Kasumi-1 (cell line): ENCODE measurements around the gene NR6A1.

Source experiments
- DNase-seq, 2 experiments: peaks; one replicate each; lab custom pipeline; 2025; lab: John Stamatoyannopoulos, UW

The NR6A1 gene

DNA sequence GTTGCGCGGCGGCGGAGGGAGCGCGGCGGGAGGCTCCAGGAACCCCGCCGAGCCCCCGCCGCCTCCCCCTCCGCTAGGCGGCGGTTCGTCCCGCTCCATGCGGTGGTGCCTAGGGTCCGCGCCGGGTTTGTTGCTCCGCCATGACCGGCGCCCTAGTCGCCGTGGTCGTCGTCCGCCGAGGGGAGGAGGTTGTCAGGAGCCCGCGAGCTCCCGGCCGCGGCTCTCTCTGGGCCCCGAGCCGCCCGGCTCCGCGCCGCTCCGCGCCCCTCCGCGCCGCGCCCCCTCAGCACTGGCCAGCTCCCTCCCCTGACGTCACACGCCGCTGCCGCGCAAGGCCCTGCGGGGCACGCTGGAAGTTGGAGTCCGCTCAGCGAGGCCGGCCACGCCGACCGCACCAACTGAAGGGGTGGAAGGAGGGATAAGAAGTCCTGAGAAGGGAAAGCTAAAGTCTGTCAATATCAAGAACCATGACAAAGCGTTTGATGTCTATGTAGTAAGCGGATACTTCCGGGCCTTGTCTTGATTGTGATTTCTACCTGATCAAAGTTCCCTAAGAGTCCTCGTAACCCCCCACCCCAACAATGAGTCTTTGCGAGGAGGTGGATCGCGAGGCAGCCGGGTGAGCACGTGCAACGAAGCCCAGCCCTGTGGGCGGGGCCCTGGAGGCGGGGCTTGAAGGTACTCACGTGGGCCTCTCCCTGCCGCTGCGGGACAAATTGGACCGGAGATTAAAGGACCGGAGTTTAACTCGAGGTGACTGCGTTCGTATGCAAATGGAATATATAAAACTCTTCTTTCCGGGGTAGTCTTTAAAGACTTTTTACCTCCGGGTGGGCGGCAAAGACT lies at the start of gene NR6A1:
Gene NR6A1, minus strand, starts transcription at position 291 of the 846 bp plus-strand sequence.
- peak; percentile 93 to 96 for DNase-seq

DNA sequence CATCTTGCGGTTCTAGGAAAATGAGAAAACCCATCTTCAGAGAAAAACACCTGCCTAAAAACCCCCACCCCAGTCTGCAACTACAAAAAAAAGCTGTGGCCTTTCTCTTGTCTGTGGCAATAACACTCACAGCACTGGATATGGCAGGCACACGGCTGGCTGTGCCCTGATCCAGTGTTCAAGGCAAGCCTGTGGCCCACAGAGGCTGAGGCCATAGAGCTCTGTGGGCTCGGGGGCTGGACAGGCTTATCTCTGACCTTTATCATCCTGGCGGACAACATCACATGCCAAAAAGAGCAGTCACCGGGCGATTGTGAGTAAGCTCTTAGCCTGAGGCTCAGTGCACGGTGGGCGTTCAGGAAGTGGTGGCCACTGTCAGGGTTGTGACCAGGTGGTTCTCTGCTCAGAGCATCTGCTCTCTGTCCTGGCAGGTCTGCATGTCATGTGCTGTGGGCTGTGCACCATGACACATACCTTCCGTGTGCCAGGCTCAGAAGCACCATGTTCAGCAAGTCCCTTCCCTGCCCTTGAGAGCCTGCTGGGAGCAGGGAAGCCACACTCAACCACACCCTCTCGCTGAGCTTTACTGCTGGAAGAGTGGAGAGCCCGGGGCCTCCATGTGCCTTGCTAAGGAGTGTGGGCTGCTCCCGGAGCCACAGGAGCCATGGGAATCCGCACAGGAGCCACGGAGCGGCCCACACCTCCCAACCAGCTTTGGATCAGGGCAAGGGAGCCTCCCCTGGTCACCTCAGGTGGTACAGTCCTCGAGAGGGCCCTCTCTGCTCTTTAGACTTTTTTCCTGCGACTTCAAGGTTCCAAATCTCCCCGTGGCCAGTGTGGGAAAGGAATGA lies 47.5 kb upstream of the NR6A1 start:
- no peak for DNase-seq

DNA sequence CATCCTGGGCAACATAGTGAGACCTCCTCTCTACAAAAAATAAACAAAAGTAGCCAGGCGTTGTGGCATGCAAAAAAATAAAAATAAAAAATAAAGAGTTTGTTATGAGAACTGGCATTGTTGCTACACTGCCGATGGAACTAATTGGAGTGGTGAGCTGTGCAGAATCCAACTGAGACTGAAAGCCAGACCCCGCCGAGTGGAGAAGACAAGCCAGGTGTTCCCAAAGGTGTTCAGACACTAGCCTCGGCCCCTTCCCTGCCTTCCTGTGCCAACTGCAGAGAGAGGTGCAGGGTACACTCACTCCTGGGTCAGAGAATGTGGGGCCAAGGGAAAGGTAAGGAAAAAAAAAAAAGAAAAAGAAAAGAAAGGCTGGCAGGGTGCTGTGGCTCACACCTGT lies 44.5 kb upstream of the NR6A1 start:
- no peak for DNase-seq

DNA sequence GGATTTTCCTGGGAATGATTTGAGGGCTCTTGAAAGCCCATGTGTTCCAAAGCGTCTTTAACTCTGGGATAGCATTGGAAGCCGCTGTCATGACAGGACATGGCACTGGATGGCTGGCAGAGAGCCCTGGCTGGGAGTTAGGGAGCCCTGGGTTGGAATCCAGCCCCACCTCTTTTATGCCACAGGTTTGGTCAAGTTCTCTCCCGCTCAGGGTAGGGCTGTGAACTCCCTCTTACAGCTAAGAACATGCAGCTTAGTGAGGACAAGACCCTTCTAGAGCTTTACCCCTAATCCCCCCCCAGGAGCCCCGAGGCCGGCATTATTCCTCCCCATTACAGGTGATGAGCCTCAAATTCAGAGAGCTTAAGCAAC lies 43.0 kb upstream of the NR6A1 start:
- no peak for DNase-seq

DNA sequence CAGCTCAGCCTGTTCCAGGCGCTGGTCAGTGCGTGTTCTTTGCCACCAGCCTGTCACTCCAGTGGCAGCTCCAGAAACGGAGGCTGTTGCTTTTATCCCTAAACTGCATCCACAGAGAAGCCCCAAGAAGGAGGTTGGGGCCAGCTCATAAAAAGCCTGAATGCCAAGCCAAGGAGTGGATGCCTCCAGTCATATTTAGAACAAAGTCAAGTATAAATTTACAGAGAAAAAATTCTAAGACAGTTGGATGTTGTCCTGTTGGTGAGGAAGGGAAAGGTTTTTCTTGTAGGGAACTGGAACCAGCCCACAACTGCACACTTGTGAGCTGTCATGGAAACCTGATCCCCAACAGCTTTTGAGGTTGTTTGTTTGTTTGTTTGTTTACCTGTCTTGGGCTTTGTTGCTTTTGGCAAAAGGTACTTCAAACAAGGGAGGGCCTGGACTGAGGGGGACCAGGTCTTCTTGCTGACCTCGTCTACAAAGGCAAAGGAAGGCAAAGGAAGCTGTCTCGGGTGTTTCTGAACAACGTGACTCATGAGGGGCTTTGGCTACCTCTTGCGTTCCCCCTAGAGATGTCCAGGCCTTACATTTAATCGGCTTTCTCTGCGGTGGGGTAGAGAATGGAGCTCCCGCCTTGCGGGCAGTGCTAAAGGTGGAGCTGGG lies 42.5 kb upstream of the NR6A1 start:
- no peak for DNase-seq

DNA sequence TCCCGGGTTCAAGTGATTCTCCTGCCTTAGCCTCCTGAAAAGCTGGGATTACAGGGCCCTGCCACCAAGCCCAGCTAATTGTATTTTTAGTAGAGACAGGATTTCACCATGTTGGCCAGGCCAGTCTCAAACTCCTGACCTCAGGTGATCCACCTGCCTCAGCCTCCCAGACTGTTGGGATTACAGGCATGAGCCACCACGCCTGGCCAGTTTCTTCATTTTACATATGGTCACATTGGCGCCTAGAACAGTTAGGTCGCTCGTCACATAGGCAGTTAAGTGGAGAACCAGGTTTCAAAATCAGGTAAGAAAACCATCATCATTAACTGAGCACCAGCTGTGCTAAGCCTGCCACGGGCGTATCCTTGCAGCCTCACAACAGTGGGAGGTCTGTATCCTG lies 41.9 kb upstream of the NR6A1 start:
- DNase-seq, result no peak

DNA sequence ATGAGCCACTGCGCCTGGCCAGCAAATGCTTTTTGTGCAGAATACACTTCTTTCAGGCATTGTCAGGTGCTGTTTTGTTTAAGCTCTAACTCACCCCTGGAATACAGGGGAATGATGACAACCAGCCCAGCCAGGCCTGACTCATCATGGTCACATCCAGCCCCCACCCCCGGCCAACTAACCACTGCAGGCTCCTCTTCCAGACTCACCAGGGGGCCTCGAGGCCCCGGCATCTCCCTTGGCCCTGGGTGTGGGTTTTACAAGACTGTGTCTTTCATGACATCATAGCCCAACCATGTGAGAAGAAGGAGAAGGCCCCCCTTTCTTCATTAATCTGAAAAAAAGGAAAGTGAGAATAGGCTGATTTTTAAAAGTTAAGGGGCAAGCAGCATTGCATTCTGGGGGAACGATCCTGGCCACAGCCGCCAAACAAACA lies 41.3 kb upstream of the NR6A1 start:
- no peak for DNase-seq

DNA sequence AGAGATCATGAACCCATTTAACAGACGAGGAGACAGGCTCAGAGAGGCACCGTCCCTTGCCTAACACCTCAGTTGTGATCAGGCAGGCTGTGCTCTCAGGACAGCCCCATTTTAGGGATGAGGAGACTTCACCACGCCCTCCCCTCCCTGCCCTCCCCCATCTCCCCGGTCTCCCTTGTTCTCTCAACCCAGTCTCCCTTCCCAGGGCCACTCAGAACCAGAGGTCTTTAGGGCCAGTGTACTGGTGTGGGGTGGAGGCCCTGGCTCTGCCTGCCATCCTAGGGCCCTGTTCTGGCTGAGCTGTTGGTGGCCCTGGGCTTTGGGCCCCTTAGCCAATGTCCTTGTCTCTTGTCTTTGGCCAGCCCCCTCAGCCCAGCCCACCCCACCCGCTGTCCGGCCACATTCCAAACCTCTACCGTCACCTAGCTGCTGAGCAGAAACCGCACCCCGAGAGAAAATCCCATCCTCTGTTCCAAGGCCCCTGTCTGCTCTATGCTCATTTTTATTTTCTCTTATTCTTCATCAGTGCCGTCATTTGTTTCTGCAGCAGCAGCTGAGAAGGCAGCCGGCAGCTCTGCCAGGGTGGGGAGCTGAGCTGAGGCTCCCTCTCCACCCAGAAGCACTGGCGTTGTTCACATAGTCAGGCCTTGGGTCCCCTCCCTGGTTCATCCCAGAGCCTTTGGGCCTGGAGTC lies 39.7 kb upstream of the NR6A1 start:
- no peak for DNase-seq

DNA sequence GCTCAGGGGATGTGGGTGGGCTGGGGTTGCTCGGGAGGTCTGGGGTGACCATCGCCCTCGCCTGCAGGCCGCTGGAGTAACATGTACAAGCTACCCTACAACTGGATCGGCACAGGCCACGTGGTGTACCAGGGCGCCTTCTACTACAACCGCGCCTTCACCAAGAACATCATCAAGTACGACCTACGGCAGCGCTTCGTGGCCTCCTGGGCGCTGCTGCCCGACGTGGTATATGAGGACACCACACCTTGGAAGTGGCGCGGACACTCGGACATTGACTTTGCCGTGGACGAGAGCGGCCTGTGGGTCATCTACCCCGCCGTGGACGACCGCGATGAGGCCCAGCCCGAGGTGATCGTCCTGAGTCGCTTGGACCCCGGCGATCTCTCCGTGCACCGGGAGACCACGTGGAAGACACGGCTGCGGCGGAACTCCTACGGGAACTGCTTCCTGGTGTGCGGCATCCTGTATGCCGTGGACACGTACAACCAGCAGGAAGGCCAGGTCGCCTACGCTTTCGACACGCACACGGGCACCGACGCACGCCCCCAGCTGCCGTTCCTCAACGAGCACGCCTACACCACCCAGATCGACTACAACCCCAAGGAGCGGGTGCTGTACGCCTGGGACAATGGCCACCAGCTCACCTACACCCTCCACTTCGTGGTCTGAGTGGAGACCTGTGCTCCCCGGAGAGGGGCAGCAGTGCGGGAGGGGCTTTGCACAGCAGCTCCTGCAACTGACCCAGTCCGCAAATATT lies 38.8 kb upstream of the NR6A1 start:
- DNase-seq, result no peak

DNA sequence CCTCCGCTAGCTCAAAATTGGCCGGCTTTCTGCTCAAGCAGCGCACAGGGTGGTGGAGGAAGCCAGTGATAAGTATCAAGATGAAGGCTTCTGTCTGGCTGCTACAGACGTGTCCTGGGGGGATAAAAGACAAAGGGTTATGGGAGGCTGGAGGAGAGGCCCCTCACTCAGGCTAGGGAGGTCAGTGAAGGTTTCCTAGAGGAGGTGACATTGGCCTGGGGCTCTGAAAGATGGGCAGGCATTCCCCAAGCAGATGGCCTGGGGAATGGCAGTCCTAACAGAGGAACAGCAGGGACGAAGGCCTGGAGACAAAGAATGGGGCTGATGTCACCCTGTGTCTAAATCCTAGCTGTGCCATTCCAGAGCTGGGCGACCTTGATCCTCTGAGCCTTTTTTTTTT lies 38.1 kb upstream of the NR6A1 start:
- DNase-seq, result no peak

DNA sequence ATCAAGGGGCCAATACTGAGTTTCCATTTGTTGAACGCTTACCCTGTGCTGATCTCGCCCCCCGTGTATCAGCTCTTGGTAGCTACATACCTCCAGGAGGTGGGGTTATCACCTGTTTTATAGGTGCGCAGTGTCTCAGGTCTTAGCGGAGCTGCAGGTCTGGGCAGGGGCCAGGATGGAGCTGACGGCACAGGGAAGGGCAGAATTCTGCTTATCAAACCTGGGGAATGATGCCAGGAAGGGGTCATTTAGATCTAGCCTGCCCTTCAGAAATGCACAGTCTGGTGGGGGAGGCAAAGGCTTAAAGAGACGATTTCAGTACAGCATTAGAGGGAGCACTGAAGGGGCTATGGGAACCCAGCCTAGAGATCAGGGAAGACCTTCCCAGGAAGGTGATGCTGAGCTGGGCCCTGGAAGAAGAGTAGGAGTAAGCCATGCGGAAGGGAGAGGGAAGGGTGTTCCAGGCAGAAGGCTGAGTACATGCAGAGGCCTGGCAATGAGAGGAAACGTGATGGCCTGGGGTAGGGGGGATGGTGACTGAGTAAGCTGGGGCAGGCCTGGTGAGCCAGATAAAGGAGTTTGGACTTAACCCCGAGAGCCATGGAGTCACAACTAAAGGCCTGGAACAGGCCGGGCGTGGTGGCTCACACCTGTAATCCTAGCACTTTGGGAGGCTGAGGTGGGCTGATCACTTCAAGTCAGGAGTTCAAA lies 37.3 kb upstream of the NR6A1 start:
- DNase-seq, result no peak

DNA sequence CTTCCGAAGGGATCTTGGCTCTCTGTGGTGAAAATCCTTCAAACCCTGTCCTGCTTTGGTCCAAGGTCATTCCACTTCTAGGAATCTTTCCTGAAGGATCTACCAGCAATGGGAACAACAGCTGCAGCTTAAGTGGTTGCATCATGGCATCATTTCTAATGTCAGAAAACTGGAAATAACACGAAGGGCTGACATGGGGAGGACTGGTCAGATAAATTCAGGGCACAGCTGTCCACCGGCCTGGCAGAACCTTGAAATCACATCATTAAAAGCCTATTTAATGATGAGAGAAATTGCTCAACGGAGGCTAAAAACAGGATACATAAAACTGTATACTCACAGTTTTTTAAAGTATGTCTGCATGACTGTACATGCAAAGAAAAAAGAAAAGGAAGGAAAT lies 34.1 kb upstream of the NR6A1 start:
- no peak for DNase-seq

DNA sequence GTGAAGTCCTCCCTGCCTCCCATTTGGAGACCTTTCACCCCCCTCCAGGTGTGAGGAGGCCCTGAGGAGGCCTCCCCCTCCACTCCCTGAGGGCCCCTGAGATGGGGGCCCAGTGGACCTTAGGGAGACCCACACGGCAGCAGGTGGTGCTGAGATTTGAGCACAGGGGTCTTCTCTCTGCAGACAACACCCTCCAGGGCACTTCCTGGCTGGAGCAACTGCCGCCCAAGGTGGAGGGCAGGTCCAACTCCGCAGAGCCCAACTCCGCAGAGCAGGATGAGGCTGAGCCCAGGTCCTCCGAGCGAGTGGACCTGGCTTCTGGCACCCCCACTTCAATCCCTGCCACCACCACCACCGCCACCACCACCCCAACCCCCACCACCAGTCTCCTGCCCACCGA lies 32.8 kb upstream of the NR6A1 start:
- DNase-seq, result no peak

DNA sequence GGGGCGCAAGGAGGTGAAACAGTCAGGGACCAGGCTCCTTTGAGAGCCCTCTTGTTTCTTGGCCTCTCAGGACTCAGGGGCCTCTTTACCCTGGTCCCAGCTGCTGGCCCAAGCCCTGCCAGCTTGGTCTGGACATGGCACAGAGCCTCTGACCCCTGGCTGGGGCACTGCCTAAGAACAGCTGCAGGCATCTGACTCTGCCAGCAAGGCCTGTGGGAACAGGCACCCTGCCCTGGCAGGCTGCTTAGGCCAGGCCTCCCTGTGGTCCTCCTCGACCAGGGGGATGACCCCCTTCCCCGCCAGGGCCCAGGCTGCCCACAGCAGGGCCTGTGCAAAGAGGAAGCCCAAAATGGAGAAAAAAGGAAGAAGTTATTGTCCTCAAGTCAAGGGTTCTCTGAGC lies 31.3 kb upstream of the NR6A1 start:
- DNase-seq, result no peak

DNA sequence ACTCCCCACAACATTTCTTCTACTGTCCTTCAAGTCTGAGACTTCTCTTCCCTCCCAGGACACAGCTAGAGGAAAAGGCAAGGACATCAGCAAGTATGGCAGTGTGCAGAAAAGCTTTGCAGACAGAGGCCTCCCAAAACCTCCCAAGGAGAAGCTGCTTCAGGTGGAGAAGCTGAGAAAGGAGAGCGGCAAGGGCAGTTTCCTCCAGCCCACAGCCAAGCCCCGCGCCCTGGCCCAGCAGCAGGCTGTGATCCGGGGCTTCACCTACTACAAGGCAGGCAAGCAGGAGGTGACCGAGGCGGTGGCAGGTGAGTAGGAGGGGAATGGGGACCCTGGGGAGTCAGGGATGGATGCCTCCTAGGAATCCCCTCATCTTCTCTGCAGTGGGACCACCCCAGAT lies 30.2 kb upstream of the NR6A1 start:
- DNase-seq, result no peak

DNA sequence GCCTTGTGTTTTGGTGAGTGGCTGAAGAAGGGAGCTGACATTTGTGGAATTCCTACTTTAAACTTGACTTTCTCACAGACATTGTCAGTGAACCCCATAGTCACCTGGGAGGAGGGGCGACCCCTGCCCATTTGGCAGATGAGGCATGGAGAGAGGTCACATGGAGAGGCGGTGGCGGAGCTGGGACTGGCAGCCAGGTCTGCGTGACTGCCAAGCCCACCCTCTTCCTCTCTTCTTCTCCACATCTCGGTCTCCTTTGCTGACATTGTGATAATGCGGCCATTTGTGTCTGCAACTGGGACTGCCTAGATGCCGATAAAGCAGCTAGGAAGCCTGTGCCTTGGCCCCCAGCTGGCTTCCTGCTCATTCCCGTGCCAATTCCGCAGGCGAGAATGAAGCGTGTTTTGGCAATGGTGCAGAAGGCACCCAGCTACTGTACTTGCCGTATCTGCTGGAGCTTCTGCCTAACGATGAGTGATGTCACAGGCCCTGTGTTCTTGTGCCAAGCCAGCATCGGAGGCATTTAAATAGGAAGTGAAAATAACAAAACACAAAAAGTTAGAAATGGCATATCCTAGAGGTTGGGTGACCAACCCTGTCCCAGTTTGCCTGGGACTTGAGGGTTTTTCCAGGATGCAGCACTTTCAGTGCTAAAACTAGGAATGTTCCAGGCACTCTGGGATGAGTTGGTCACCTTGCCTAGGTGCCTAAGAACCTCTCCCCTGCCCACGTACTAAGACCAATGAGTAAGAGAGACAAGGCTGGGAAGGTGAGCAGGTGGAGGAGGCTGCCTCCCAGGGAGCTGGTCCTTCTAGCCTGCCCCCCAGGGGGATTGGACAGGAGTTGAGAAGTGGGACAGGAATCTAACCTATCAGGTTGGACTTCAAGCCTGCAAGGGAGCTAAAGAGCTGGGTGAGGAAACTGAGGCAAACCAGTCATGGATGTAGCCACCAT lies 29.5 kb upstream of the NR6A1 start:
- no peak for DNase-seq

DNA sequence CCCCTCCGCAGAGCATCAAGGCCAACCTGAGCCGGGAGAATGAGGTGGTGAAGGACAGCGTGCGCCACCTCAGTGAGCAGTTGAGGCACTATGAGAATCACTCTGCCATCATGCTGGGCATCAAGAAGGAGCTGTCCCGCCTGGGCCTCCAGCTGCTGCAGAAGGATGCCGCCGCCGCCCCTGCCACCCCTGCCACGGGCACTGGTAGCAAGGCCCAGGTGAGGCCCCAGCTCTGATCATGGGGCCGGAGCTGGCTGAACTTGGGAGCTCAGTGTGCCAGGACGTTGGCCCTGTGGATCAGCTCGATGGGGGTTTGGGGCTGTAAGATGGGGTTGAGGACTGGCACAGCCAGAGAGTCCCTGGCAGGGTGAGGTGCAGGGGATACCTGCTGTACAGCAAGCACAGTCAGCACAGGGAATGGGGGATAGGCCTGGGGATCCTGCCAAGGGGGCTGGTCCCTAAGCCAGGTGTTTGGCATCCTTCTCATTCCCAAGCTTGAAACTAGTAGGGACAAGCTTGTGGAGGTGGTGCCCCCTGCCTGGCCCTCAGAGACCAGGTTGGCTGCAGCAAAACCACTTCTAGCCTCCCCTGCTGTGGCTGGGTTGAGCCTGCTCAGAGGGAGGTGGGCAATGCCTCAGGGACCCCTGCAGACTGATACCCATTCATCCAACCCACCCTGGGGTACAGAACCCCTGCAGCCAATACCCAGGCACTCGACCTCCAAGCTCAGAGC lies 28.3 kb upstream of the NR6A1 start:
- no peak for DNase-seq

DNA sequence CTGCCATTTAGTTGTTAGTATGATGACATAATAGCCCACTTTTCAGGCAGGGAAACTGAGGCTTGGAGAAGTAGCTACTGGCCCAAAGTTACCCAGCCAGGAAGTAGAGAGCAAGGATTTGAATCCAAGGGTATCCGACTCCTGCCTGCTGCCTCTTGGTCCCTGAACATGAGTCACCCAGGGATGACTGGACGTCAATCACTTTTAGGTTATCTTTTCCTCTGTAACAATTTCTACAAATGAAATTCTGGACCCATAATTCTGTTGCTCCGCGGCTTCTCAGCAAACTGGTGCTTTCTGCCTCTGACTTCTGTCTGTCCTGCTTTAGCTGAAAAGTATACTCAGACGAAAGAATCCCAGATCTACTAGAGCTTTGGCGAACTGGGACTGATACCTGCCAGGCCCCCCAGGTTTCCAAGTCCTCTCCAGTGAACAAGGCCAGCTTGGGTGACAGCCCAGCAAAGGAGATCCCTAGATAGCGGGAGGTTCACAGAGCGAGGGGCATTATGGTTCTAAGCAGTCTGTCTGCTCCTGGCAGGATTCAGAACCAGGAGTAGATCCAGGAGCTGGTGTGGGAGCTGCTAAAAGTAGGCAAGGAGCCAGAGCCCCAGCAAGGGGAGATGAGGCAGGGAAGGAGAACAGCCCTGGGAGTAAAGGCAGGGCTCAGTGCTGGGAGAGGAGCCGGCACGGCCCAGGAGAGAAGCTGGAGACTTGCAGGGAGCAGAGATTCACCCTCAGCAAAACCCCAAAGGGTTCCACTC lies 26.4 kb upstream of the NR6A1 start:
- DNase-seq, result no peak
